Hematopoietic multipotent progenitor cell treated with erythropoietin and hydrocortisone succinate and interleukin-3 and kit ligand, for 8 days (in vitro differentiated cells): ENCODE data around the gene TMEM63C.

Source experiments
- DNase-seq: peaks from one replicate; pipeline ENCODE4 v3.0.0-alpha.2; 2015

The TMEM63C gene, protein sequence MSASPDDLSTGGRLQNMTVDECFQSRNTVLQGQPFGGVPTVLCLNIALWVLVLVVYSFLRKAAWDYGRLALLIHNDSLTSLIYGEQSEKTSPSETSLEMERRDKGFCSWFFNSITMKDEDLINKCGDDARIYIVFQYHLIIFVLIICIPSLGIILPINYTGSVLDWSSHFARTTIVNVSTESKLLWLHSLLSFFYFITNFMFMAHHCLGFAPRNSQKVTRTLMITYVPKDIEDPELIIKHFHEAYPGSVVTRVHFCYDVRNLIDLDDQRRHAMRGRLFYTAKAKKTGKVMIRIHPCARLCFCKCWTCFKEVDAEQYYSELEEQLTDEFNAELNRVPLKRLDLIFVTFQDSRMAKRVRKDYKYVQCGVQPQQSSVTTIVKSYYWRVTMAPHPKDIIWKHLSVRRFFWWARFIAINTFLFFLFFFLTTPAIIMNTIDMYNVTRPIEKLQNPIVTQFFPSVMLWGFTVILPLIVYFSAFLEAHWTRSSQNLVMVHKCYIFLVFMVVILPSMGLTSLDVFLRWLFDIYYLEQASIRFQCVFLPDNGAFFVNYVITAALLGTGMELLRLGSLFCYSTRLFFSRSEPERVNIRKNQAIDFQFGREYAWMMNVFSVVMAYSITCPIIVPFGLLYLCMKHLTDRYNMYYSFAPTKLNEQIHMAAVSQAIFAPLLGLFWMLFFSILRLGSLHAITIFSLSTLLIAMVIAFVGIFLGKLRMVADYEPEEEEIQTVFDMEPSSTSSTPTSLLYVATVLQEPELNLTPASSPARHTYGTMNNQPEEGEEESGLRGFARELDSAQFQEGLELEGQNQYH

DNA sequence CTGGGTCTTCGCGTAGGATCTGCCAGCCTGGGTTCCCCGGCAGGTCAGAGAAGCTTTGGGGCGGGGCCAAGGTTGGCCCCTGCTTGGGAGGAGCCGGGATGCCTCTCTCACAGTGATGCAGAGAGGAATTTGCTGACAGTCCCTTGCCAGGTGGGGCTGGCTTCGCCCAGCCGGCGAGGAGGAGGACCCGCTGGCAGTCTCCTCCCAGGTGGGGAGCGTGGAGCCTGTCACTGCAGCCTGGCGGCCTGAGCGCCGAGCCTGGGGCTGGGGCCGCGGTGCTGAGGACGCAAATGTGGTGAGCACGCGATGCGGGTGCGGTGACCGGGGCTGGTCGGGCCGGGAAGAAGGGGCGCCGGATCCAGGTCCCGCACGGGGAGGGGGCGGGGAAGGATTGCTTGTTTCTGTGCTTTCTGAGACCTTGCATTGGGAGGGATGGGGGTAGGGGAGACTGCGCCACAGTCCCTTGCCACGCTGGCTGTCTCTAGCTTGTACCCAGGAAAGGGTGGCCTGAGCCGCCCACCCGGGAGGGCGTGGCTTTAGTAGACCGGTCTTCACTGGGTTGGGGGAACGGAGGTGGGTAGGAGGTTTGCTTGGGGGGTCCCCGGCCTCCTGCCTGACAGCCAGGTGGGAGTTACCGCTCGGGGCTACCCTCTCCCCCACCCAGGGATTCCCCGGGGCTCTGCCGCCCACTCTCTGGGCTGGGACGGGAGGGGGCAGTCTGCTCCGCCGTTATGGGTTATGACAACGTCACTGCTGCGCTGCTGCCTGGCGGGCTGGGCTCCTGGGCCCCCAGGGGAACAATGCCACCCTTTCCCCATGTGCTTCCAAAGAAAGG lies at the start of gene TMEM63C:
TSS of gene TMEM63C (plus strand) at position 196 of the 835 bp plus-strand sequence. CDS start 37,016 bp downstream, outside the sequence.
- DNase-seq = peak; percentile 86

DNA sequence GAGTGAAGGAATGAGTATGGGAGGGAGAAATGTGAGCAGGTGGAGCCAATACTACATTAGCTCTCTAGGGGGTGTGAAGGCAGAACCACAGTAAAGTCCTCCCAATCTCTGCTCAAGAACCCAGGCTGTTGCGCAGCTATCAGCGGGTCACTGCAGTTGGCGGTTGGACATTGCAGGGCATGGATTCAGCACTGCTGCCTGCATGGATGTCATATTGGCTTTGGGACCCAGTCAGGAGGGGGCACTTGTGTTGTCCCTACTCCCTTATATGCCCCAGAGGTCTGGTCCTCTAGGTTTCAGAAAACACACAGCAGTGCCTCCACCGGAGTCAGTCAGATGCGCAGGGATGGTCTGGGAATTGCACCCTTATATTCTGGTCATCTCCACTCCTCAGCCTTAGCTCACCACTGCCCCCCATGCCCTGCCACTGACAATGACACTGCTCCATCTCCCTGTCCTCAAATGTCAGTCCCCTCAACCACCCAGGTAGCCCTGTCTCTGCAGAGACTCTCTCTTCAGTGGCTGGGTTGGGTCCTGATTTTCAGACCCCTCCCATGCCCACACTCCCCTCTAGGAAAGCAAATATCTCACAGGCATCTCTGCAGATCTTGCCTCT lies 49.6 kb upstream of the TMEM63C start:
- DNase-seq = no peak

DNA sequence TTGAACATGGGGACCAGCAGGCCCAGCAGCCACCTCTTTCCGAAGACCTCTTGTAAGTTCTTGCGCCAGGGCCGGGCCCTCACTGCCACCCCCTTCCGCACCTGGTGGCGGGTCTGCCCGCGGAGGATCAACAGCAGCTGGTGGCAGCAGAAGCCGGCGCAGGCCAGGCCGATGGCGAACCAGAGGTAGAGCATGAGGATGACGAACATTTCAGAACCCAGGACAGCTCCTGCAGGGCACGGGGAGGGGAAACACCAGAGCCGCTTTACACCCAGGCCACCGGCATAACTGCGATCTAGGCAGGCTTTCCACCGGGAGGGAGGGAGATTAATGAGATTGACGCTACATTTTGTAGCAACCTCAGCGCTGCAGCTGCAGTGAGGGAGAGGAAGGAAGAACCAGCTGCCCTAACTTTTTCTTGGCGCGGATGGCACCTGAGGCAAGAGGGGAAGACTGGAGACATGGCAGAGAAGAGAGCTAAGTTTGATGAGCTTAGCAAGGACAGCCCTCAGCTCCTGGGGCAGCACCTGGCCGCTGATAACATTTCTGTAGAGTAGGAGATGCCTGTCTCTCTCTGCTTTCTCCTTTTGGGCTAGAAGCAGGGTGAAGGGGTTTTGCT lies 47.8 kb upstream of the TMEM63C start:
- peak; percentile 70 for DNase-seq

DNA sequence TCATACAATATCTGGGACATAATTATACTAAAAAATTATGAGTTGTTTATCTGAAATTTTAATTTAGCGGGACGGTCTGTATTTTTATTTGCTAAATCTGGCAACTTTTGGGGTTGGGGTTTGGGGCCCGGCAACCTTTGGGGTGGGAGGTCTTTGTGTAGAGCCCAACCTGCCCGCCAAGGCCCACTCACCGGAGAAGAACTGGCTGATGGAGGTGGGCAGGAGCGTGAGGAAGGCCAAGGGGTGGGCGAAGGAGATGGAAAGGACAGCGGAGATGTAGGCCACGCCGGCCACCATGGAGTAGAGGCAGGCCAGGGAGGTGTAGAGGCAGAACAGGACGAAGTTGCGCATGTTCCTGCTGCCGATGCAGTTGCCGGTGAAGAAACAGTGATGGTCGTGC lies 42.6 kb upstream of the TMEM63C start:
- no peak for DNase-seq

DNA sequence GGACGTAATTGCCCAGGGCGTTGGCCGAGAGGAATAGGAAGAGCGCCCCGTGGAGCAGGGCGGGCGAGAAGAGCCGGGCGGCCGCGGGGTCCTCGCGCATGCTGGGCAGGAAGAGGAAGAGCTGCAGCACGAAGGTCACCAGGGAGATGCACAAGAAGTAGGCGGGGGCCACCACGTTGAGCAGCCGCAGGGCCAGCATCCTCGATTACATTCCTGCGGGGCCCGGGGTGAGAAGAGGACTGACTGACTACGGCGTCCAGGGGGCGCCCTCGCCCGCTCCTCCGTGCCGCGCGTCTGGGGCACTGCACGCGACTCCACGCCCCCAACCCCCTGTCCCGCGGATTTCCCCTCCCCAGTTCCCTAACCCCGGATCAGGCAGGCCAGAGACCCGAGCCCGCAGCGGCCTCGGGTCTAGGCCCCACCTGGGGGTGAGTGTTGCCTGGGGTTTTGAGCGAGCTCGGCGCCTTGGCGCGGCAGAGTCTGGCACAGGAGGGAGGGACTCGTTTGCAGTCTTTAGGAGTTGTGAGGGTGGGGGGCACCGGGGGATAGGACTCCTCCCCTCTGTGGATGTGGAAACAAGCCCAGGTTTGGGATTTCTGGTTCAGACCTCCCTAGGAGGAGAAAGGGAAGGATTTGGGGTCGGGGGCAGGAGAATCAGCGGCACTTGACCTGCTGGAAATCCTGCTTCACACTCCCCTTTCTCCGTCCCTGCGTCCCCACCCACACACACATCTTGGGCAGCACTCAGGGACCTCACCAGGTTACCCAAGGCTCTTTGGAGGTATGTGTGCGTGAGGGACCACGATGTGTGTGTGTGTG lies 41.8 kb upstream of the TMEM63C start:
- DNase-seq = peak; percentile 25

DNA sequence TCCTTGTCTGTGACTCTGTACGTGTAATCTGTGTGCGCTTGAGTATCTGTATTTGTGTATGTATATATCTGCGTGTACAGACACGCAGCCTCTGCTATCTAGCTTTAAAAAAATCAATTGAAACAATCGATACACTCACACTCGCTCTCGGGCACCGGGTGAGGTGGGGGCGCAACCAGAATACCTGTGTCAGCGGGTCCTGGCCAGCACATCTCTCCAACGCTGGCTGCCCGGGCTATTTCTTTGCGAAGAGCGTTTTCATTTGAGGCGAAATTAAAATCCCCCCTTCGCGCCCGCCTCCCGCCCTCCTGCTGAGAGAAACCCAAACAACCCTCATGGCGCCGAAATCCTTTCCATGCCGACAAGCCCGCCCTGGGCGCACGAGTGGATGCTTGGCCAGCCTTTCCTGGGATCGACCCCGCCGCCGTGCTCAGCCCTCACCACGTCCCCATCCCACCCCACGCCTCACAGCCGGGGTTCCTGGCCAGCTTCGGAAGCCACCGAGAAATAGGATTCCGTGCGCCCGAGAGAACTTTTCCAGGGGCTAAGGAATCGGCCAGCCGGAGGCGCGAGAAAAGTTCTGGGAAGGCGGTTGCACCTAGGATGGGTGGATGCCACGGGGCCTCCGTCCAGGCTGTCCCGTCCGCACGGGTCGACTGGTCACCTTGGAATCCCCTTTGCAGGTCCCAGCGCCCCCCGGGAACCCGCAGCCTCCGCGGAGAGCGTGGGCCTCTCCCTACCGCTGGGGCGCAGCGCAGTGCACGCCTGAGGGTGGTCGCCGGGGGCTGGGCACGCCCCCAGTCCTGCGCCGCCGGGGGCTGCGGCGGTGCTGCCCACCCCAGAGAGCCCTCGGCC lies 41.0 kb upstream of the TMEM63C start:
- DNase-seq = no peak

DNA sequence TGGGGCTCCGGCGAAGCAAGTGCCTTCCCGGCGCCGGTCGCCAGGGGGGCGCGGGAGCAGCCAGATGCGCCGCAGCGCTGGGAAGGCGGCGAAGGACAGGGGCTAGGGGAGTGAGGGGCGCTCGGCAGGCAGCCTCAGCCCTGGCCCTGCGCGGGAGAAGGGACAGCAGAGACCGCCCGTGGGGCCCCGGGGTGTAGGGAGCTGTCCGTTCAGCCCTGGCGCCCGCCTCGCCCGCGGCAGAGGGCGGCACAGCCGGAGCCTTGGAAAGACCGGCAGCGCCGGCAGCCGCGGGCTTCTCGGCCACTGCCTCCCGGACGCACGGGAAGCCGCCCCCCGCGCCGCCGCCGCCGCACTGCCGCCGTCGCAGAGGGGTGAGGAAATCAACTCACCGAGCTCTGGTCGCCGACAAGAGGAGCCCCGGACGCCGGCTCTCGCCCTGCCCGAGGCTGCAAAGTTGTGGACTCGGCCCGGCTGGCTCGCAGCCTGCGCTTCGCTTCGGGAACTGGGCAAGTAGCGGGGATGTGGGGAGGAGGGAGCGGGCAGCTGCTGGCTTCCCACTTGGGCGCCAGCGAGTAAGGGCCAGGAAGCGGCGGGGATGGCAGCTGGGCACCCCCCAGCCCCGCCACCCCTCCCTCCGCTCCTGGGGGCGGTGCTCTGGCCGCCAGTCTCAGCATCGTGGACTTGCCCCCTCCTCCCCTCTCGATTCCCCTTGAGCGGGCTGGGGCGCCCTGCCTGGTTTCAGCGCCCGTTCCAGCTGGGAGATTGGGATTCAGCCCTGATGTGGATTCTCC lies 40.2 kb upstream of the TMEM63C start, which contains the start of gene ZDHHC22:
TSS of gene ZDHHC22 (minus strand) at position 578 of the 791 bp plus-strand sequence. CDS start 2,053 bp downstream, outside the sequence.
- DNase-seq = no peak

DNA sequence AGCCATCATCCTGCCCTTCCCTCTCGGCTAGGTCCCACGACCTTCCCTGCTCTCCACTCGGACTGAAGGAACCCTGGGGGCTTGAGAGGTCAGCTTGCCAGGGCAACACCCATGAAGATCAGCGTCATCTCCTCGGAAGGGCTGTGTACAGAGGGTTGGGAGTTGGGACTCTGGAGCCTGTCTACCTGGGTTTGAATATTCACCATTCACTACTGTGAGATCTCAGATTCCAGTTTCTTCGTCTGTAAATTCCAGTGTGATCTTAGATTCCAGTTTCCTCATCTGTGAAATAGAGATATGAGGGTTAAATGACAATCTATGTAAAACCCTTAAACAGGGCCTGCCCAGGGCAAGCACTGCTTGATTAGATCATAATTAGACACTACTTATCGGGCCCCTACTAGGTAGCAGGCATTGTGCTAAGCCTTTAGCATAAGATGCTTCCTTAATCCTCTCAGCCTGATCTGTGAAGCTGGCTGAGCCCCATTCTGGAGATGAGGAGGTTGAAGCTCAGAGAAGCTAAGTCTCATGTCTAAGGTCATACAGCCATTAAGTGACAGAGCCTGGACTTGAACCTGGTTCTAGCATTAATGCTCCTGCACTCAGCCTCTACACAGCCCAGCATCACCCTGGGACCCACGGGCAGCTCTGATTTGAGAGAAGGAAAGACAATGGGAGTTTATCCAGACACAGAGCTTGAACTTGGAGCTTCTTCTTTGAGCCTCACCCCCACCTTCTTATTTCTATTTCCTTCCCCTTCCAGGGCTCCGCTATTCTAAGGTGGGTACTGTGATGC lies 39.4 kb upstream of the TMEM63C start:
- DNase-seq = no peak

DNA sequence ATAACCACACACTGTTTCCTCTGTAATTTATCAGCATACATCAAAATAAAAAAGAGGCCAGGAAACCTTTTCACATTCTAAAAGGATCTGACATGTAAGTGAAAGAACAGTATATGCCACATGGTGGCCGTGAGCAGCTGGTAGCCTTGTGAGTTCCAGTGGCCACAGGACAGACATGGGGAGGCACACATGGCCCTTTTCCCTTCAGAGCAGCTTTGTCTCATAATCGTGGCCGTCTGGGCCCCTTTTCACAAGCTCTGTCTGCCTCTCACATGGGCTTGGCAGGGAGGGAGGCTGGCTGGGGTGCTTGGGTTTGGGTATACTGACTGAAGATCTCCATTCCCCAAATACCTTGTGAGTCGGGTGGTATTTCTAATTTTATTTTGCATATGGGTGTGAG lies 38.5 kb upstream of the TMEM63C start:
- no peak for DNase-seq

DNA sequence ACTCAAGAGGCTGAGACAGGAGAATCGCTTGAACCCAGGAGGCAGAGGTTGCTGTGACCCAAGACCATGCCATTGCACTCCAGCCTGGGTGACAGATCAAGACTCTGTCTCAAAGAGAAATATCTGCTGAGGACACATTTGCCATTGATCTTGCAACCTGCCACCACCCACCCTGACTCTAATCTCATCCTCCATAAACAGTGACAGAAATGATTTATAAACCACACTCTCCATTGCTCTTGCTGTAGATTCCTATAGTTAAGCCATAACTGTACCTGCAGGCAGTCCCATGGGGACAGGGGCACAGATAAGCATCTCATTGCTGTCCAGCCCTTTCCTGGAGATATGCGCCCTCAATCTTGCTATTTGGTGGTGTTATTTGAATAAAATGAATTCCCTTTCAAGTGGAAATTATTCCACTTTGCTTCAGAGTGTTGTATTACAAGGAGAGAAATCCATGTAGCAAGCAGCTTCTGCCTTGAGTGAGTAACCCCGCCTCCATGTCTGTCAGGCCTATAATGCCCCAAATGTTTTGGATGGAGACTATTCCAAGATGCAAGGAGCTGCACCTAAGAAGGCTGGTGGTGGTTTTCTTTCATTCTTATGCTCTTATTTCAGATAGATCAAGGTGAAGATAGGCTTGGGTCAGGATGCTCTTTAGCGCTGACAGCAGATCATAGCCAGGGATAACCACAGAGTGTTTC lies 37.0 kb upstream of the TMEM63C start:
- no peak for DNase-seq

DNA sequence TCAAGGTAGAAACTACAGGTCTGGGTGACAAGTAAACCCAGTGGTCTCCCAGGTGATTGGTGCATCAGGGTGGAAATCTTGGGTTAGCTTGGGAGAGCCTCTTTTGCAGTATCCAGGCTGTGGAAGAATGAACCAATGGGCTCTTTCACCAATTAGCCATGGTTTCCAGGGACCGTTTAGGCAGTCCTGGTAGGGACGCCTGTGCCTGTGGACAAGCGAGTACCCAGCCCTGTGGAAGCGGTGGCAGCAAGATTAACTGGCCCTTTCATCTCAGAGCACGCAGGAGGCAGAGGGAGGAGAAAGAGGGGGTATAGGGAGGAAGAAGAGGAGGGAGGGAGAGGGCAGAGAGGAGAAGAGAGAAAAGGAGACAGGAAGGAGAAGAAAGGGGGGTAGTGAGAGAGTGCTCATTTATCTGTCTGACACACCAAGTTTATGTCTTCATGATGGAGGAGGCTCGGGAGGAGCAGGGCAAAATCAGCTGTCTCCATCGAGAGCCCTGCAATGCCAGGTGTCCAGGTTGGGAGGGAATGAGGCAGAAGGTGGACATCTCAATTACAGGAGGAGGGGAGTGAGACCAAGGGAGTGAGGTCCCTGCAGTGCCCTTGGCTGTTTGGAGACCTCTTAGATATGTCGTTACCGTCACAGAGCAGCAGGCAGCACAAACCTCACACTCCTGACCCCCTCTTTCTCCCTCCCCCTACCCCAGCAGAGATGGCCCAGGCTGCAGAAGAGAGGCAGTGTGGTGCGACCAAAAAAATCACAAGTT lies 35.4 kb upstream of the TMEM63C start:
- DNase-seq = no peak

DNA sequence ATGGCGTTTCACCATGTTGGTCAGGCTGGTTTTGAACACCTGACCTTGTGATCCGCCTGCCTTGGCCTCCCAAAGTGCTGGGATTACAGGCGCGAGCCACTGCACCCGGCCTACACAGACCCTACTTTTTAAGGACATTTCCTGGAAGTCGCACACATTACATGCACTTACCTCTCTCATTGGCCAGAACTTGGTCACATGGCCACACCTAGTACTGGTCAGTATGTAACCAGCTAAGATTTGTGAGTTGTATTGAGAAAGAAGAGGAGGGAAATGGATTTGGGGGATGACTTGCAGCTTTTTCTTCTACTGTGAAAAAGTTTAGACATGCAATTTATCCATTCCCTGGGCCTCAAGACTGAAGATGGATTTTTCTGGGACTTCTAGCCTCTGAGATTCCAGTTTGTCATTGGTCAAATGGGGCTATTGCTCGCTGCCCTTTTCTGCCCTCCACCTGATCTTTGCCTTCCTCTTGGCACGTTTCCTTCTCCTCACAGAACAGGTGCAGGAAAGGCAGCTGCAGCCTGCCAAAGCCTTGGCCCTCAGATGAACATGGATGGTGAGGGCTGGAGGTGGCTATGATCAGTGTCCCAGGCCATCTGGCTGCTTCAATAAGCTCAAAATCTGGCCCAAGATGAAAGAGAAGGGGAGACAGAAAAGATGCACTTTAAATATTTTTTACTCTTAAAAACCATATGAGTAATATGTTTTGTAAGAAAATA lies 32.9 kb upstream of the TMEM63C start:
- DNase-seq = no peak

DNA sequence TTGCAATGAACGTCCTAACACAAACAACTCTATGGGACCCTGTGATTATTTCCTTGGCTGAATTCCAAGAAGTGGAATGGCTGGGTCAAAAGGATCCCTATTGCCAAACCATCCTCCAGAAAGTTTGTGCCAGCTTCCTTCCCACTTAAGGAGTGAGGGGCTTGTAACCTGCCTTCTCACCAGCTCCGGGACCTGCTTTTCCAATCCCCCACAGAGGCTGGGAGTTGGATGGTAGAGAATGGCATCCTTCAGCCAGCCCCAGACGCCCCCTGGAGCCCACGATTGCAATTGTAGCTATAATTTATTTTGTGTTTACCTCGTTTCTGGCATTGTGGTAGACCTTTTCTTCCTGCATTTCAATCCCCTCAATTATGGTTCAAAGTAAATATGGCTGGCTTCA lies 30.4 kb upstream of the TMEM63C start:
- DNase-seq = peak; percentile 27

DNA sequence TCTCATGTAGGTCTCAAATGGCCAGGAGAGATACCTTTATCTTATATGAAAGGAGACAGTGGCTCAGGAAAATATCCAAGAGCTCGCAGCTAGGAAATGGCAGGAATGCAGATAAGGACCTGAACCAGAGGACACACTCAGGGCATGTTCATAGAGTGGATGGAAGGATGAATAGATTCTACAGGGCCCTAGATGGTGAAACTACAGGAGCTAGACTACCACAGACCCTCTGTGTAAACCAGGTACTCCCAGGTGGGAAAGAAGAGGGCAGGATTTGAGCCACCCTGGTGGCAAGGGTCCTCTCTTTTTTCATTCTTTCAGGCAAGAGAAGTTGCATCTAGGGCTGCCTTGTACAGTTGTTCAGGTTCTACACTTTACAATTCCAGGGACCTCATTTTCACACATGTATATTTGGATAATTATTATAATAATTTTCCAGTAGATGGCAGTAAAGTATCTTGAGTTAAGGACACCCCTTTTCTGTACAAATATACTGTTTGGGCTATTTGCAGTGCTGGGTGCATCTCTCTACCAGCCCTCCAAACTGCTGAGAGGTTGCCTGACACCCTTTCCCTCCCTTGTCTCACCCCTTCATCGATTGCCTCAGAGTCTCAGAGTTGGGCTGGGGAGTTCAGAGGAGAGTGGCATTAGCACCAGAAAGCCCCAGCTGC lies 29.5 kb upstream of the TMEM63C start:
- peak; percentile 60 for DNase-seq

DNA sequence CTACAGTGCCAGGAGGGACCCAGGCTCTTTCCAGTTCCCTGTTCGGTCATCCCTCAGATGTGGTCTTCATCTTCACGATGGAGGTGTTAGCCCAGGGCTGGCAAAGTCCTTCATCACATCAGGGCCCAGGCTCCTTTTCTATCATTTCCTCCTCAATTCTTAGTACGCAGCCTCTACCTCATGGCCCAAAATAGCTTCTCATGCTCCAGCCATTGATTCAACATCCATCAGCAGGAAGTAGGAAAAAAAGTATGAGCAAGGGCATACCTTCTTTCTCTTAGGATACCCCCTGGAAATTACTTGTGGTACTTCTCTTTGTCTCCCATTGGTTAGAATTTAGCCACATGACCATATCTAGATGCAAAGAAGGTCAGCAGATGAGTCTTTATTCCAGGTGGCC lies 27.8 kb upstream of the TMEM63C start:
- no peak for DNase-seq

DNA sequence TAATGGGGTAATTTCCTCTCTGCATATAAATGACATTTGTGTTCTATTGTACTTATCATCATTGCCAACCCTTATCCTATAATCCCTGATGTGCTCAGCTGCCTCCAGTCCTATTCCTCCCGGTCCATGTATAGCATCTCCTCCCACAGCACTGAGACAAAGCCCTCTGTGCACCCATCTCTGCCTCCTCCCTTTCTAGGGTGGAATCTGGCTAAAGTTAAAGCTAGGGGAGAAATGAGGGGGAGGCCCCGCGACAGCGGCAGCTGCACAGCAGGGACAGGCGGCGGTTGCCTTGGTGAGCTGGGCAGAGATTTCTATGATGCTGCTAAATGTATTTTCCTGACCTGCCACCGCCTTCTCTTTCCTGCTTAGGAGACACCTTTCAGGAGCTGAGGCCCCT lies 27.2 kb upstream of the TMEM63C start:
- no peak for DNase-seq
